ENCODE results near the gene PARD3.

DNA sequence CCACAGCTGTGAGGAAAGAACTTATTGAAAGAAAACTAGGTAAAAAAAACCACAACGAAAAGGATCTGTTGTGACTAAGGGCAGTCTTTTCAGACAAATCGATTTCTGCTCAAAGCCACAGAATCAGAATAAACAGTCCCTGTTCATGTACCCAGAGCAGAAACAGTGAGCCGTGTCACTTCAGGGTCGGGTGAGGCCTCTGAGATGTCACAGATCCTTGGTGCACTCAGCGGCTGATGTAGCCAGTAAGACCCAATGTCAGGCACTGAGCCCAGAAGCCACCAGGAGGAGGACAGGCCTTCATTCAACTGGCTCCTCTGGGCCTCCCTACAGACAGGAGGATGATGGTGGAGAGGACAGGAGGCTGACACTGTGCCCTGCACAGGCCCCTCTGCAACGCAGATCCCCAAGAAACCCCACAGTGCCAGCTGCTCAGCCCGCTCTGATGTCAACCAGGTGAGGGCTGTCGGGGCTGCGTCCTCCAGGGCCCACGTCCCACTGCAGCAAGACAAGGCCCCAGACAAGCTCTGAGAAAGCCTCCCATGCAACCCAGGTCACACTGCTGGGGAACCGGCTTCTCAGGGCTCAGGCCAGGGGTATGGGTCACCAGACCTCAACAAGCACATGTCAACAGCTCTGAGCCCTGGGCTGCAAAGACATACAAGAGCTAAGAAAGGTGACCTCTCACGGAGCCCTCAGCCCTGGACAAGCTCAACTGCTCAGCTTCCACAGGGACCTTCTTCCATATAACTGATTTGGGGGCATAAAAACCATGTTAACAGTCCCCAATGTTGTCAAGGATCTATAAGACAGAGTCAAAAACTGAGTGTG, 190.6 kb downstream of the PARD3 start:
- TF ChIP-seq EP300 (IDR thresholded peaks at IDR 0.05; ENCODE audit: borderline replicate concordance in 1 of 2, control insufficient read depth in 1 of 2, low read depth in 2 of 2, low read length in 2 of 2) (no peak), HDAC6 (IDR thresholded peaks at IDR 0.05; ENCODE audit: unreplicated experiment) (no peak), RB1 (IDR thresholded peaks at IDR 0.05; ENCODE audit: borderline replicate concordance) (no peak), EZH2 (IDR thresholded peaks at IDR 0.05; ENCODE audit: borderline replicate concordance, control insufficient read depth, low read depth, low read length) (no peak), MTA3 (IDR thresholded peaks at IDR 0.05; ENCODE audit: borderline replicate concordance, low read length) (no peak), TCF12 (IDR thresholded peaks at IDR 0.05; ENCODE audit: low read depth, low read length) (no peak), ZNF24 (IDR thresholded peaks at IDR 0.05) (no peak), RAD51 (IDR thresholded peaks at IDR 0.05) (no peak)
- TF ChIP-seq, protein P1, sequence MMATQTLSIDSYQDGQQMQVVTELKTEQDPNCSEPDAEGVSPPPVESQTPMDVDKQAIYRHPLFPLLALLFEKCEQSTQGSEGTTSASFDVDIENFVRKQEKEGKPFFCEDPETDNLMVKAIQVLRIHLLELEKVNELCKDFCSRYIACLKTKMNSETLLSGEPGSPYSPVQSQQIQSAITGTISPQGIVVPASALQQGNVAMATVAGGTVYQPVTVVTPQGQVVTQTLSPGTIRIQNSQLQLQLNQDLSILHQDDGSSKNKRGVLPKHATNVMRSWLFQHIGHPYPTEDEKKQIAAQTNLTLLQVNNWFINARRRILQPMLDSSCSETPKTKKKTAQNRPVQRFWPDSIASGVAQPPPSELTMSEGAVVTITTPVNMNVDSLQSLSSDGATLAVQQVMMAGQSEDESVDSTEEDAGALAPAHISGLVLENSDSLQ (IDR thresholded peaks at IDR 0.05), result no peak
- TF ChIP-seq, protein P2, sequence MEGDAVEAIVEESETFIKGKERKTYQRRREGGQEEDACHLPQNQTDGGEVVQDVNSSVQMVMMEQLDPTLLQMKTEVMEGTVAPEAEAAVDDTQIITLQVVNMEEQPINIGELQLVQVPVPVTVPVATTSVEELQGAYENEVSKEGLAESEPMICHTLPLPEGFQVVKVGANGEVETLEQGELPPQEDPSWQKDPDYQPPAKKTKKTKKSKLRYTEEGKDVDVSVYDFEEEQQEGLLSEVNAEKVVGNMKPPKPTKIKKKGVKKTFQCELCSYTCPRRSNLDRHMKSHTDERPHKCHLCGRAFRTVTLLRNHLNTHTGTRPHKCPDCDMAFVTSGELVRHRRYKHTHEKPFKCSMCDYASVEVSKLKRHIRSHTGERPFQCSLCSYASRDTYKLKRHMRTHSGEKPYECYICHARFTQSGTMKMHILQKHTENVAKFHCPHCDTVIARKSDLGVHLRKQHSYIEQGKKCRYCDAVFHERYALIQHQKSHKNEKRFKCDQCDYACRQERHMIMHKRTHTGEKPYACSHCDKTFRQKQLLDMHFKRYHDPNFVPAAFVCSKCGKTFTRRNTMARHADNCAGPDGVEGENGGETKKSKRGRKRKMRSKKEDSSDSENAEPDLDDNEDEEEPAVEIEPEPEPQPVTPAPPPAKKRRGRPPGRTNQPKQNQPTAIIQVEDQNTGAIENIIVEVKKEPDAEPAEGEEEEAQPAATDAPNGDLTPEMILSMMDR (IDR thresholded peaks at IDR 0.05 in 2 of 3, conservative IDR thresholded peaks at IDR 0.05 in 1 of 3; ENCODE audit: control insufficient read depth in 2 of 3, extremely low read depth in 1 of 3, insufficient read depth in 1 of 3, low read depth in 3 of 3, low read length in 3 of 3), result no peak

Measured in GM12878 (cell line).